ENCODE data around the gene PIP5K1B. TPM values are rescaled to one million over a fixed set of nuclear protein-coding genes. Genes with fewer than 3 reads are reported as not detected.

PIP5K1B gene
- total RNA-seq, 1 experiment from 2014 or later, result 5.2 TPM

- Mint-ChIP-seq H3K9me3 (no peaks in the 10 kb centered on the region), H3K36me3 (no peaks in the 10 kb centered on the region), H3K4me1 (no peaks in the 10 kb centered on the region; the same call in 1 of the 2 replicates), H3K27ac (no peak overlapping the region), H3K27me3 (ENCODE audit: low read depth) (no peaks in the 10 kb centered on the region), H3K4me3 (no peak overlapping the region)
- ATAC-seq (no peak), DNase-seq (ENCODE audit: low spot score) (no peak)
- CTCF ChIA-PET, result no interaction called here
- POLR2A ChIA-PET, result interaction anchor here (0.6 kb wide), 1 partner anchor 58 kb away, joined by 3 read pairs; no protein-coding TSS in a partner anchor
- TF ChIP-seq AR (CRISPR knock-in tag; IDR thresholded peaks at IDR 0.05) (no peak), HMGA2 (CRISPR knock-in tag; IDR thresholded peaks at IDR 0.05) (no peak), ATF3 (CRISPR knock-in tag; conservative IDR thresholded peaks at IDR 0.05) (no peak), PRRX2 (CRISPR knock-in tag; IDR thresholded peaks at IDR 0.05) (no peak)
These were observed 218.4 kb downstream of the PIP5K1B start for GRCh38 chr9:68923480-68923879.

- no peaks in the 10 kb centered on the region for H3K4me1 Mint-ChIP-seq
- H3K27me3 Mint-ChIP-seq (ENCODE audit: low read depth), result no peaks in the 10 kb centered on the region
- no peak overlapping the region for H3K27ac Mint-ChIP-seq
- ChIA-PET POLR2A (no interaction called here), CTCF (interaction anchor here (0.6 kb wide), 1 partner anchor 208 kb away, joined by 3 read pairs; no protein-coding TSS in a partner anchor)
- no peak for ATAC-seq
- H3K36me3 Mint-ChIP-seq, result no peaks in the 10 kb centered on the region
- no peak for DNase-seq (ENCODE audit: low spot score)
- H3K9me3 Mint-ChIP-seq, result no peaks in the 10 kb centered on the region
- H3K4me3 Mint-ChIP-seq, result no peak overlapping the region
- TF ChIP-seq JUN (CRISPR knock-in tag; IDR thresholded peaks at IDR 0.05), result no peak
- no peak for TF ChIP-seq AR (CRISPR knock-in tag; IDR thresholded peaks at IDR 0.05)
- no peak for TF ChIP-seq ZSCAN18 (CRISPR knock-in tag; IDR thresholded peaks at IDR 0.05)
These were observed 220.1 kb downstream of the PIP5K1B start for GRCh38 chr9:68925175-68925574.

GRCh38 chr9:68927165-68927564 is 222.1 kb downstream of the PIP5K1B start:
- Mint-ChIP-seq H3K9me3 (no peaks in the 10 kb centered on the region), H3K4me3 (no peak overlapping the region), H3K27ac (no peak overlapping the region), H3K36me3 (no peaks in the 10 kb centered on the region), H3K4me1 (no peaks in the 10 kb centered on the region), H3K27me3 (ENCODE audit: low read depth) (no peaks in the 10 kb centered on the region)
- ATAC-seq (no peak), DNase-seq (ENCODE audit: low spot score) (no peak)
- ChIA-PET POLR2A (no interaction called here), CTCF (no interaction called here)
- TF ChIP-seq SMAD3 (CRISPR knock-in tag; IDR thresholded peaks at IDR 0.05; ENCODE audit: borderline replicate concordance) (no peak), JUN (CRISPR knock-in tag; IDR thresholded peaks at IDR 0.05) (no peak), GRHL2 (CRISPR knock-in tag; IDR thresholded peaks at IDR 0.05; ENCODE audit: insufficient replicate concordance, severe bottlenecking) (no peak), ZNF532 (CRISPR knock-in tag; IDR thresholded peaks at IDR 0.05; ENCODE audit: borderline replicate concordance) (no peak), ZNF317 (CRISPR knock-in tag; IDR thresholded peaks at IDR 0.05; ENCODE audit: borderline replicate concordance, low read depth) (no peak), CBFB (CRISPR knock-in tag; IDR thresholded peaks at IDR 0.05; ENCODE audit: low read depth) (no peak), FOXP1 (CRISPR knock-in tag; IDR thresholded peaks at IDR 0.05; ENCODE audit: borderline replicate concordance) (no peak), ZBTB43 (CRISPR knock-in tag; IDR thresholded peaks at IDR 0.05) (no peak), ATF2 (CRISPR knock-in tag; IDR thresholded peaks at IDR 0.05; ENCODE audit: borderline replicate concordance, low read depth) (no peak), ZMAT4 (CRISPR knock-in tag; IDR thresholded peaks at IDR 0.05) (no peak)

Data from WTC11 (cell line).